Esophagus (tissue), 2 donors: Measurements from ENCODE around the gene PRICKLE2. TPM values are rescaled to one million over a fixed set of nuclear protein-coding genes. Genes with fewer than 3 reads are reported as not detected.

Experiments used
- H3K27ac ChIP-seq, 2 donors: one replicate each; pipeline ENCODE4 v1.5.1; 2013; ENCODE audit warnings: low read depth in 2 of 2, mild to moderate bottlenecking in 2 of 2, inconsistent platforms in 1 of 2, low read length in 1 of 2, moderate library complexity in 1 of 2
- H3K27me3 ChIP-seq, 2 donors: one replicate each; pipeline ENCODE4 v1.6.1; 2013; ENCODE audit warnings: low read length in 2 of 2, control low read depth in 1 of 2, mild to moderate bottlenecking in 1 of 2; ENCODE audit not compliant: insufficient read depth in 2 of 2, control insufficient read depth in 1 of 2
- H3K36me3 ChIP-seq, 2 donors: one replicate each; pipeline ENCODE4 v1.6.1; 2013; ENCODE audit warnings: low read length in 1 of 2; ENCODE audit not compliant: control insufficient read depth in 2 of 2, insufficient read depth in 2 of 2
- H3K4me1 ChIP-seq, 2 donors: one replicate each; pipeline ENCODE4 v1.6.1; 2013; ENCODE audit warnings: low read length in 1 of 2; ENCODE audit not compliant: control insufficient read depth in 2 of 2, insufficient read depth in 2 of 2
- H3K4me3 ChIP-seq, 2 donors: one replicate each; pipeline ENCODE4 v1.5.1; 2013; ENCODE audit warnings: low read length in 2 of 2, mild to moderate bottlenecking in 2 of 2, low read depth in 1 of 2, moderate library complexity in 1 of 2
- H3K9me3 ChIP-seq, 2 donors: one replicate each; pipeline ENCODE4 v1.6.1; 2013; ENCODE audit warnings: mild to moderate bottlenecking in 2 of 2, low read depth in 1 of 2, low read length in 1 of 2, moderate library complexity in 1 of 2; ENCODE audit not compliant: control insufficient read depth in 2 of 2, insufficient read depth in 1 of 2
- WGBS, 2 donors: extraction: QIAGEN DNeasy Blood & Tissue Kit; methylation state at CpG; one replicate each; pipeline ENCODE4 v1.1.7; 2013; 5-methylcytosine and 5-hydroxymethylcytosine counted together
- polyA plus RNA-seq, 2 donors: library from polyadenylated mRNA; stranded (reverse); fragments of 200-250 nt; gene quantifications; one replicate each; pipeline ENCODE4 v1.2.3, GENCODE V29; 2013
- donor health status: healthy with polysubstance abuse.
- donor health status: Bipolar disorder and iron deficiency.

PRICKLE2 gene
- polyA plus RNA-seq, 2 donors: 1.3 to 2.7 TPM

DNA sequence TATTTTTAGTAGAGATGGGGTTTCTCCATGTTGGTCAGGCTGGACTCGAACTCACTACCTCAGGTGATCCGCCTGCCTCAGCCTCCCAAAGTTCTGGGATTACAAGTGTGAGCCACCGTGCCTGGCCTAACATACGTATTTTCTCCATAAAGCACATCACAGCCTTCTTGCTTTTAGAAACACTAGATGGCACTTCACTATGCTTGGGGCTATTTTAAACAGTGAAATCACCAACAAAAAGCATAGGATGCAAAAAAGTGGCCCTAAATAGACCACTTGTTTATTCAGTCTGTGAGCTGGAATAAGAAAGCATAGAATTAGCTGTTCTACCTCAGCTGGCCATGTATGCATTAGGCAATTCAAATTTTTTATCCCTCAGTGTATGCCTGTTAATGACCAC lies 46.0 kb downstream of the PRICKLE2 start:
- Histone ChIP-seq H3K9me3 (no peaks in the 10 kb centered on the region), H3K4me3 (no peak overlapping the region), H3K27me3 (no peaks in the 10 kb centered on the region), H3K4me1 (no peaks in the 10 kb centered on the region), H3K27ac (no peak overlapping the region), H3K36me3 (no peaks in the 10 kb centered on the region)
- WGBS, 2 donors: 89 to 92% methylated on average over 4 of the region's 4 CpGs

- H3K4me3 ChIP-seq: no peak overlapping the region
- no peaks in the 10 kb centered on the region for H3K4me1 ChIP-seq
- 68 to 89% methylated on average over 2 of the region's 2 CpGs for WGBS, 2 donors
- H3K9me3 ChIP-seq: no peaks in the 10 kb centered on the region
- no peak overlapping the region for H3K27ac ChIP-seq
- no peaks in the 10 kb centered on the region for H3K27me3 ChIP-seq
- H3K36me3 ChIP-seq: no peaks in the 10 kb centered on the region
Observed at GRCh38 chr3:64178419-64178818, 46.8 kb downstream of the PRICKLE2 start.

GRCh38 chr3:64176461-64176996 lies 48.7 kb downstream of the PRICKLE2 start:
- no peak overlapping the region for H3K27ac ChIP-seq
- 70 to 76% methylated on average over 4 of the region's 4 CpGs for whole genome bisulfite sequencing, 2 donors
- H3K4me3 ChIP-seq: no peak overlapping the region
- H3K36me3 ChIP-seq: no peaks in the 10 kb centered on the region
- no peaks in the 10 kb centered on the region for H3K4me1 ChIP-seq
- no peaks in the 10 kb centered on the region for H3K27me3 ChIP-seq
- no peaks in the 10 kb centered on the region for H3K9me3 ChIP-seq

GRCh38 chr3:64174328-64174727 lies 50.9 kb downstream of the PRICKLE2 start:
- Histone ChIP-seq H3K27me3 (no peaks in the 10 kb centered on the region), H3K4me1 (no peaks in the 10 kb centered on the region), H3K36me3 (no peaks in the 10 kb centered on the region), H3K27ac (no peak overlapping the region), H3K4me3 (no peak overlapping the region), H3K9me3 (no peaks in the 10 kb centered on the region)
- 77 to 81% methylated on average over 6 of the region's 6 CpGs for WGBS, 2 donors

- H3K9me3 ChIP-seq: no peaks in the 10 kb centered on the region
- 77 to 80% methylated on average over 5 of the region's 5 CpGs for WGBS, 2 donors
- H3K4me1 ChIP-seq: no peaks in the 10 kb centered on the region
- no peaks in the 10 kb centered on the region for H3K36me3 ChIP-seq
- H3K27me3 ChIP-seq: no peaks in the 10 kb centered on the region
- H3K4me3 ChIP-seq: no peak overlapping the region
- no peak overlapping the region for H3K27ac ChIP-seq
Observed at GRCh38 chr3:64173563-64173962, 51.7 kb downstream of the PRICKLE2 start.

DNA sequence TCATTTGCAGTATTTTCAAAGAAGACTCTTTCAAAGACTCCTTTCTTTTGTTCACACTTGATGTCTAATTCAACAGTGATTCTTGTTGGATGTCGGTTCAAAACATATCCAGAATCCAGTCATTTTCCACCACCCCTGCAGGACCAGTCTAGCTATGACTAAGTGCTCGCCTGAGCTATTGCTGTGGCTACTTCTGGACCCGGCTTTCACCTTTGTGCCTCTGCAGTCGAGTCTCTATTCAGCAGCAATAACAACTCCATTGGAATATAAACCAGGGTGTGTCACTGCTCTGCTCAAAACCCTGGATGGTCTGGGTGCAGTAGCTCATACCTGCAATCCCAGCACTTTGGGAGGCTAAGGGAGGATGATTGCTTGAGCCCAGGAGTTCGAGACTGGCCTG lies 55.0 kb downstream of the PRICKLE2 start:
- Histone ChIP-seq H3K4me3 (no peak overlapping the region), H3K27ac (no peak overlapping the region), H3K27me3 (no peaks in the 10 kb centered on the region), H3K9me3 (no peaks in the 10 kb centered on the region), H3K4me1 (no peaks in the 10 kb centered on the region), H3K36me3 (no peaks in the 10 kb centered on the region)
- 64 to 68% methylated on average over 5 of the region's 5 CpGs for WGBS, 2 donors

GRCh38 chr3:64167868-64168267 lies 57.4 kb downstream of the PRICKLE2 start:
- no peaks in the 10 kb centered on the region for H3K36me3 ChIP-seq
- no peaks in the 10 kb centered on the region for H3K27me3 ChIP-seq
- no peak overlapping the region for H3K4me3 ChIP-seq
- H3K9me3 ChIP-seq: no peaks in the 10 kb centered on the region
- H3K27ac ChIP-seq: peak overlapping the region; percentile 54 to 69
- 64 to 67% methylated on average over 1 of the region's 1 CpG for WGBS, 2 donors
- peaks cover 0 to 2% of the 10 kb centered on the region in 2 donors for H3K4me1 ChIP-seq

DNA sequence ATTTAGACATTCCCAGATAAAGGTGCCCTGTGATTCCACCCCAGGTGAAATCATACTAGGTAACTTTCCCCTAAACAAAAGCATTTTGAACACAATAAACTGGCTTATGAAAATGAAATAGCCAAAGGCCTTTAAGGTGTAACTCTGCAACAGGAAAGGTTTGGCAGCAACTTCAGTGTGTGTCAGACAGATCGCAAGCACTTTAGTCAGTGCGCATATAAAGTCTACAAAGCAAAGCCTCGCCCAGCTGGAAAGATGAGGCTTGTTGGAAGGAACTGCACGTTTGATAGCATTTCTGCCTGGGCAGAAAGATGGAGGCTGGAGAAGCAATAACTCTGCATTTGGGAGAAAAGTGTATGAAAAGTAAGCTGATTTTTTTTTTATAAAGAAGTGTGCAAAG lies 57.9 kb downstream of the PRICKLE2 start:
- WGBS, 2 donors: 24 to 42% methylated on average over 4 of the region's 4 CpGs
- Histone ChIP-seq H3K4me3 (no peak overlapping the region), H3K9me3 (no peaks in the 10 kb centered on the region), H3K27me3 (no peaks in the 10 kb centered on the region), H3K27ac (peak overlapping the region in 1 of 2 donors; percentile 54), H3K4me1 (peaks cover 0 to 3% of the 10 kb centered on the region in 2 donors), H3K36me3 (no peaks in the 10 kb centered on the region)

DNA sequence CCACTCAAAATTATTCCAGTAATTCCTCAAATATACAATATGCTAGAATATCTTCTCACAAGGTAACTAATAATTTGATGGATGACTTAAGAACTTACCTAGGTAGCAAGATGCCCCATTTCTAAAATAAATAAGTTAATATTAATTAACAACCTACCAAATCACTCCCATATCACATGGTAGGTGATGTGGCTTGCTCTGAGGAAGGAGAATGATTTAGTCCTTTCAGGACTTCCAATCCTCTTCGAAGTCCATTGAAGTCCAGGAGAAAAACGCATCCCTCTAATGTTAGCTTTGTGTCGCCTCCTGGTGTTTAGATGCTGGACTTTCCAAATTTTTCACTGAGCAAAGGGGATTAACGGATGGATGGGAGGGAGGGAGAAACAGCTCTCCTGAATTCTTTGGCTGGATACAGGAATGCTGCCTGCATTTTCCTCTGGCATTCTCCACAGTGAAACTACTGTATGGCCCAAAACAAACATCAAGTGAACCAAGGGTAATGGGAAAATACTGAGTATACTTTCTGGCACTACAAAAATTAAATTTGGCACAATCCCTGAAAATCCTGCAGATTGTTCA lies 58.6 kb downstream of the PRICKLE2 start:
- Histone ChIP-seq H3K4me1 (peaks cover 0 to 3% of the 10 kb centered on the region in 2 donors), H3K27ac (peak overlapping the region in 1 of 2 donors; percentile 11), H3K36me3 (no peaks in the 10 kb centered on the region), H3K9me3 (no peaks in the 10 kb centered on the region), H3K27me3 (no peaks in the 10 kb centered on the region), H3K4me3 (no peak overlapping the region)
- WGBS, 2 donors: 42 to 55% methylated on average over 4 of the region's 4 CpGs

- Histone ChIP-seq H3K36me3 (no peaks in the 10 kb centered on the region), H3K4me3 (no peak overlapping the region), H3K9me3 (no peaks in the 10 kb centered on the region), H3K27ac (peak overlapping the region in 1 of 2 donors; percentile 52), H3K27me3 (no peaks in the 10 kb centered on the region), H3K4me1 (peaks cover 0 to 3% of the 10 kb centered on the region in 2 donors)
- 84 to 86% methylated on average over 2 of the region's 2 CpGs for WGBS, 2 donors
Observed at GRCh38 chr3:64164349-64164748, 60.9 kb downstream of the PRICKLE2 start.
